Spinal cord (tissue), 10 donors: ENCODE results near the gene ZNF618. TPM values are rescaled to one million over a fixed set of nuclear protein-coding genes. Genes with fewer than 3 reads are reported as not detected.

ENCODE experiments used
- DNase-seq, 6 donors: peaks; one replicate each; pipeline versions ENCODE4 v3.0.0 to v3.0.0-alpha.2; 2013 to 2015; ENCODE audit warnings: low spot score in 6 of 6, low read depth in 4 of 6
- H3K27ac ChIP-seq: one replicate; pipeline ENCODE4 v1.5.1; 2013; ENCODE audit warnings: low read depth, low read length, control low read depth
- H3K27me3 ChIP-seq: one replicate; pipeline ENCODE4 v1.6.1; 2013; ENCODE audit warnings: low read length; ENCODE audit not compliant: control insufficient read depth, insufficient read depth
- H3K36me3 ChIP-seq: one replicate; pipeline ENCODE4 v1.6.1; 2013; ENCODE audit warnings: low read length; ENCODE audit not compliant: control insufficient read depth, insufficient read depth
- H3K4me1 ChIP-seq: one replicate; pipeline ENCODE4 v1.6.1; 2013; ENCODE audit warnings: low read length; ENCODE audit not compliant: control insufficient read depth, insufficient read depth
- H3K4me3 ChIP-seq: one replicate; pipeline ENCODE4 v1.5.1; 2013; ENCODE audit warnings: low read depth, low read length, control low read depth
- H3K9me3 ChIP-seq: one replicate; pipeline ENCODE4 v1.6.1; 2013; ENCODE audit warnings: low read length; ENCODE audit not compliant: control insufficient read depth, insufficient read depth
- WGBS: methylation state at CpG from one replicate; pipeline ENCODE4 v1.1.5; 2013; ENCODE audit warnings: missing lambda C conversion rate; ENCODE audit not compliant: insufficient coverage; 5-methylcytosine and 5-hydroxymethylcytosine counted together
- polyA plus RNA-seq, 2 donors: library from polyadenylated mRNA; unstranded; fragments of 120-200 nt; gene quantifications; one replicate each; pipeline ENCODE4 v1.2.1, GENCODE V29; 2013; ENCODE audit not compliant: insufficient read length in 2 of 2
- total RNA-seq, 2 donors: library from RNA; depleted of rRNA in 1 of 2; stranded (reverse); fragments of 120-200 nt in 1 of 2; fragments of >200 nt in 1 of 2; gene quantifications; one replicate each; pipeline versions ENCODE4 v1.2.3 to v1.2.4, GENCODE V29; 2013 to 2014
- donor health status: healthy.

Gene ZNF618
- total and polyA plus RNA-seq, 4 donors: 7.7 to 17.0 (median 15.4) TPM

DNA sequence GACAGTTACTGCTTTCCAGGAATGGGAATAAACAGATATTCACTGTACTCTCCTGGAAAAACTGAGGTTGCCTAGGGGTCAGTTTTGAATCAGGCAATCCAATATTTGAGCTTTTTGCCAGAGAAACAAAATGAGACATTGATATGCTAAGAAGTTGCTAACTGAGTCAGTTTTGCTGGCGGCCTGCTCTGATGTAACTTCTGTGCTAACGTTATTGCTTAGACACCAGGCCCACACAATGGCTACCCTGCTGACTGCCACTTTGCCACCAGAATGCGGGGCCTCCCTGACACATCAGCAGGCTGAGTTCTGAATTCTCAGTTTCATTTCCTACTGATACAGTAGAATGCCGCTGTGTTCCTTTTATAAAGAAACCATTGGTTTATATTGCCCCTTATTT is 18.2 kb upstream of the ZNF618 start:
- no peak overlapping the region for H3K4me3 ChIP-seq
- no peaks in the 10 kb centered on the region for H3K27me3 ChIP-seq
- H3K27ac ChIP-seq: no peak overlapping the region
- 34% methylated on average over 3 of the region's 4 CpGs for WGBS
- no peaks in the 10 kb centered on the region for H3K9me3 ChIP-seq
- DNase-seq: peak in 2 of 6 donors; percentile 40 to 49
- H3K4me1 ChIP-seq: no peaks in the 10 kb centered on the region
- no peaks in the 10 kb centered on the region for H3K36me3 ChIP-seq

DNA sequence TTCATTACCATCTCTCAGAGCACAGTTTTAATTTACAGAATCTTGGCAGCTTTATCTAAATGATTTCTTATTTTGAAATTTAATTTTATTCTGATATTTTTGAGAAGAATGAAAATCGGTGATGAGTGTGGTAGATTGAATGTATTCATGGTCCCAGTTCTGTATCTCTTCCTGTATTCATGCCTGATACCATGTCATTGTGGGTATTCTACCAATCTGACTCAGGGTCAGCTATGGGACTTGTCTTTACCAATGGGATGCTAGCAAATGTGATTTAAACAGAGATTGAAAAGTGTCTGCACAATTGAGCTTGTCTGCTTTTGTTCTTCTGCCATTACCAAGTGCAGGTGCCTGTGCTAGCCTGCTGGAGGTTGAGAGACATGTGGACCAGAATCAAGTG is 17.8 kb upstream of the ZNF618 start:
- Histone ChIP-seq H3K4me3 (no peak overlapping the region), H3K27ac (no peak overlapping the region), H3K36me3 (no peaks in the 10 kb centered on the region), H3K4me1 (no peaks in the 10 kb centered on the region), H3K27me3 (no peaks in the 10 kb centered on the region), H3K9me3 (no peaks in the 10 kb centered on the region)
- WGBS: 67% methylated on average over 1 of the region's 1 CpG
- DNase-seq: no peak

DNA sequence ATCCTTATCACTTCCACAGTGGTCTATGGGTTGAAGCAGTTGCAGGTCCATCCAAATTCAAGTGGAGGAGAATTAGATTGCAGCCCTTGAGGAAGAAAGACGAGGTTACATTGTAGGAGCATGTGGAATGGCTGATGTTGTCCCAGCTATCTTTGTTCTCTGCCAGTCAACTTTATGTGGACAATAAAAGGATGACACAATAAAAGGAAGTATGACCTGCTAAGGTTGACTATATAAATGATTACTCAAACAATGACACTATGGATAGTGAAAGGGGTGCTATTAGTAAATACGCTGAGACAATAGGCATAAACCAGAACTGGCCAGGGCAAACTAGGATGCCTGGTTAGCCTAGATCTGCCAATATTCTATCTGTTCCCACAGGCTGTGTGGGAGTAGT is 12.8 kb upstream of the ZNF618 start:
- no peaks in the 10 kb centered on the region for H3K9me3 ChIP-seq
- no peak overlapping the region for H3K4me3 ChIP-seq
- H3K27me3 ChIP-seq: no peaks in the 10 kb centered on the region
- DNase-seq: no peak
- H3K36me3 ChIP-seq: no peaks in the 10 kb centered on the region
- WGBS: 92% methylated on average over 2 of the region's 2 CpGs
- H3K27ac ChIP-seq: no peak overlapping the region
- no peaks in the 10 kb centered on the region for H3K4me1 ChIP-seq

DNA sequence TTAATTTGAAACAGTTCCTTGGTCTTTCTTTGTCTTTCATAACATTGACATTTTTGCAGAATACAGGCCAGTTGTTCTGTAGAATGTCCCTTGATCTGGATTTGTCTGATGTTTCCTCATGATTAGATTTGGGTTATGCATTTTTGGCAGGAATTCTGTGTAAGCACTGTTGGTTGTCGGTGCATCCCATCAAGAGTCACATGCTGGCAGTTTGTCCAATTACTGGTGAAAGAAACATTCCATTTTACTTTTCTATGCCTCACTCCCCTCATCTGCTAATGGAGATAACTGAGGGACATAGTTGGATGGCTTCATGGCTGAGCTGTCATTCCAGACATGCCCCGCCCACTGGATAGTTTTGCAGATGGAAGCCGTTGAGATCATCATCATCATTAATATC is 7.6 kb upstream of the ZNF618 start:
- Histone ChIP-seq H3K9me3 (no peaks in the 10 kb centered on the region), H3K27me3 (no peaks in the 10 kb centered on the region), H3K27ac (no peak overlapping the region), H3K4me3 (no peak overlapping the region), H3K36me3 (no peaks in the 10 kb centered on the region), H3K4me1 (no peaks in the 10 kb centered on the region)
- no peak for DNase-seq
- 100% methylated on average over 2 of the region's 3 CpGs for WGBS

DNA sequence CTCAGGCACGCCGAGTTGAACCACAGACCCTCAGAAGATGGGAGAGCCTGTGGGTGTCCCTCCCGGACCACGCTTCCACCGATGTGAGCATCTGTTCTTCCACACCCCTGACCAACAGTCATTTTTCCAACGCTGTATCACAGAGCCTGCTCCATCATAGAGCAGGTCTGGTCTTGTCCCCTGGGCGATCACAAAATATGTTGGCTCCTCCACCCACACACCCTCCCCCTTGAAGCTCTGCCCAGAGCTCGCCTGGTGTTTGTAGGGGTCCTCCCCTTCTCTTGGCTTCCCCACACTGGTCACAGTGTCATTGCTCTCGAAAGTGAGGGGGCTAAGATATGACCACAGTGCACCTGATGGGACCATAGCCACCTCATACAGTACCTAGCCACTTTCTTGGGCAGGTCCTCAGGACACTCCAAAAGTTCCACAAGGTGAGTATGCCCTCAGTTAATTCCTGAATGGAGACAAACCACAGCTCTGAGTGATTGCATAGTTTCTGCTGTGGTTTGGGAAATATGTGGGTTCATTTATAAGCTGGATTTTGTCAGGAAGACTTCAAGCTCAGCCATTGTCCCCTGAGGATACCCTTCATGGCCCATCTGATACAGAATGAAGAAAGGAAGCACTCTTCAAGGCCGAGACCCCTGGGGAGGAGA is 3.5 kb upstream of the ZNF618 start:
- DNase-seq: no peak
- H3K4me1 ChIP-seq: no peaks in the 10 kb centered on the region
- no peak overlapping the region for H3K4me3 ChIP-seq
- H3K9me3 ChIP-seq: no peaks in the 10 kb centered on the region
- no peak overlapping the region for H3K27ac ChIP-seq
- no peaks in the 10 kb centered on the region for H3K36me3 ChIP-seq
- 78% methylated on average over 10 of the region's 10 CpGs for WGBS
- H3K27me3 ChIP-seq: no peaks in the 10 kb centered on the region

DNA sequence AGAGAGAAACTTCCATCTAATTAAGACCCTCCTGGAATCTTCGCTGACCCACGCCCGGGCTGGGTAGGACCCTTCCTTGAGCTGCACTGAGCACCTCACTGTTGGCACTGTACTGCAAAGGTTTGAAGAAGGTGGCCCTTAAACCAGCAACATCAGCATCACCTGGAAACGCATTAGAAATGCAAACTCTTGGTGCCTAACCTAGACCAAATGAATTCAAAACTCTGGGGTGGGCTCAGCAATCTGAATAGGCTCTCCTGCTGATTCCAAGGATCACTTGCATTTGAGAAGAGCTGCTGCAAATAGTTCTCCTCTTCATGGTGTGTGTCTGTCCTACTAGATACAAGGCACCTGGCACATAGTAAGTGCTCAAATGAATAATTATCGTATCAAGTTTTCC is 2.7 kb upstream of the ZNF618 start:
- Histone ChIP-seq H3K9me3 (no peaks in the 10 kb centered on the region), H3K27me3 (no peaks in the 10 kb centered on the region), H3K27ac (no peak overlapping the region), H3K4me3 (no peak overlapping the region), H3K36me3 (no peaks in the 10 kb centered on the region), H3K4me1 (no peaks in the 10 kb centered on the region)
- WGBS: 82% methylated on average over 5 of the region's 5 CpGs
- no peak for DNase-seq

DNA sequence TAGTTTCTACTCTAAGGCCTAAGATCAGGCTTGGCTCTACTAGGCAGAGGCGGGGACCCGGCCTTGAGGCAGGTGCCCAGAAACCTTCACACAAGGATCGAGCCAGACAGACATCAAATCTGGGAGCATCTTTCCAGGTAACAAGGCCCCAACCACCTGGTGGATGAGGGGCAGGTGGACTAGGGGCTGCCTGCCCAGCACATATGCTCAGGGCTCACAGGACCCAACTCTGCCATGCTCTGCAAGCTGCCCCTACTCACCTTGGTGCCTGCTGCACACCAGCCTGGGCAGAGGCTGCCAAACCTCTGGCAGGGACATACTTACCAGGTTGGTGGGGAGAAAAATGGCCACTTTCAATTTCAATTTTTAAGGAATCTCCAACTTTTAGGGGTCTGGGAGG is 2.2 kb upstream of the ZNF618 start:
- Histone ChIP-seq H3K36me3 (no peaks in the 10 kb centered on the region), H3K27me3 (no peaks in the 10 kb centered on the region), H3K9me3 (no peaks in the 10 kb centered on the region), H3K27ac (no peak overlapping the region), H3K4me1 (no peaks in the 10 kb centered on the region), H3K4me3 (no peak overlapping the region)
- WGBS: 80% methylated on average over 2 of the region's 3 CpGs
- no peak for DNase-seq

DNA sequence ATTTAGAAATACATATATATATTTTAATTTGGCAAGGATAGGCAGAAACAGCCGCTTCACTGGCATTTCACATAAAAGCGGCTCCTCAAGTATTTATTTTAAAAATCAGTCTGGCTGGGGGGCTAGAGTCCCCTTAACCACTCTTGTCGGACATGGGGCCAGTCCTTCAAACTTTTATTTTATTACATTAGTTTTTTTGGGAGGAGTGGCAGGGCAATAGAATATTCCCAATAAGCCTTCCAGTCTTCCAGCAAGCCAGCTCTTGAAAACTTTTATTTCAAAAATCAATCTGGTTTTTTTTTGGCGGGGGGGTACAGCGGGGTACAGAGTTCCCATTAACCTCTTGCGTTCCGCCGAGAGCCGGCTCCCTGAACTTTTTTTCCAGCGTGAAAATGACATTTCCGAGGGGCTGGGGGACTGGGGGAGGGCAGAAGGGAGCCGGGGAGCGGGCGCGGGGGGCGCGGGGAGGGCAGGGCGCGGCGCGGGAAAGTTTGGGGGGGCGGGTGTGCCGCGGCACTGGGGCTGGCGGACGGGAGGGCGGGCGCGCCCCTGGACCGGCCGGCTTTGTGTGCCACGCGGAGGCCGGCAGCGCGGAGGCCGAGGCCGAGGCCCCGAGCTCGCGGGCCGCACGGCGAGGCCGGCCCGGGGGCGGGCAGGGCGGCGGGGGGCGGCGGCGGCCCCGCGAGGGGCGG is 504 bp upstream of the ZNF618 start:
- peak overlapping the region; percentile 35 for H3K4me3 ChIP-seq

DNA sequence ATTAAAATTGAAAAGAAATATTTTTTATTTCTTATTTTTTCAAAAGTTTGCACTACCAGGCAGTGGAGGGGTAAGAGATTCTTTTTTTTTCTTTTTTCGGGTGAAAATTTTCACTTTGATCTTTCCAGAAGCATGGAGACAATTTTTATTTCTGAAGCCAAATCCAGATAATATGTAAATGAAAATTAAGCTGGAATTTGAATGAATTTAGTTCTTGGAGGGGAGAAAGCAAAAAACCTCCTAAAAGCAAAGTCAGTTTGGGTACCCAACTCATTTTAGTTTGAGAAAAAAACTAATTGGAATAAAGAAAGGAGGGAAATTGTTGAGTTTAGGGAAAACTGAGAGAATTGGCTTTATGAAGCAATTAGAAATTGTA is 872 bp downstream of the ZNF618 start:
- peaks cover 6% of the 10 kb centered on the region for H3K4me1 ChIP-seq
- H3K9me3 ChIP-seq: no peaks in the 10 kb centered on the region
- no peak for DNase-seq
- WGBS: no CpG with 5 or more reads among the region's 1 CpG
- H3K4me3 ChIP-seq: peak overlapping the region; percentile 67
- no peak overlapping the region for H3K27ac ChIP-seq
- H3K36me3 ChIP-seq: no peaks in the 10 kb centered on the region
- no peaks in the 10 kb centered on the region for H3K27me3 ChIP-seq

More for the DNA sequence above, 504 bp upstream of the ZNF618 start:
- Histone ChIP-seq H3K27ac (no peak overlapping the region), H3K36me3 (no peaks in the 10 kb centered on the region), H3K9me3 (no peaks in the 10 kb centered on the region), H3K4me1 (no peaks in the 10 kb centered on the region), H3K27me3 (no peaks in the 10 kb centered on the region)
- under 1% methylated on average over 43 of the region's 55 CpGs for WGBS
- DNase-seq: peak in 2 of 6 donors; percentile 26 to 34

DNA sequence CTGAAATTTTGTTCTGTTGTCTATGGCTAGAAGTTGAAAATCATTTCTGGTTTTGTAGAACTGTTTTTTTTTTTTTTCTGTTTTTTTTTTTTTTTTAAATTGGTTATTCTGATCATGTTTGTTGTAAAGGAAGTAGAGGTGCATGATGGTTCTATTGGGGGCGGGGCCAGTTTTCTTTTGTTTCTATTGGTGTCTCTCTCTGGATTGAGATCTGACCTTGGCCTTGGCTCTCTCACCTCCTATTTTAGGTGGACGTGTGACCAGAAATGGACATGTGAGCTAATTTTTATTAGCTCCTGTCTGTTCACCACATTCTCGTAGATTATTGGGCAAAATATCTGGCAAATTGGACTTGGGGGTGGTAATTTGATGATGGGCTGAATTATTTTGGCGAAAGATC is 3.2 kb downstream of the ZNF618 start:
- DNase-seq: peak in 1 of 6 donors; percentile 58
- Histone ChIP-seq H3K4me3 (no peak overlapping the region), H3K27me3 (no peaks in the 10 kb centered on the region), H3K27ac (no peak overlapping the region), H3K9me3 (no peaks in the 10 kb centered on the region), H3K4me1 (peaks cover 6% of the 10 kb centered on the region), H3K36me3 (no peaks in the 10 kb centered on the region)
- 80% methylated on average over 3 of the region's 4 CpGs for WGBS
